A549 treated with DMSO at 1 μM for 4 hours (cell line): ENCODE data around the gene MTMR1. TPM values are rescaled to one million over a fixed set of nuclear protein-coding genes. Genes with fewer than 3 reads are reported as not detected.

ENCODE experiments used
- total RNA-seq: library from RNA; stranded (reverse); fragments of 200-300 nt; extraction: Qiagen RNA extraction; gene quantifications from 5 replicates; pipeline ENCODE4 v1.2.3, GENCODE V29; 2022; ENCODE audit warnings: low read depth

MTMR1 gene
- total RNA-seq: 16.2 to 19.1 TPM (median 17.9 TPM) in 5 replicates

GRCh38 chrX:150692831-150693724, at the start of gene MTMR1:
Gene MTMR1, plus strand, starts transcription at chrX:150693396. Its CDS starts 135 bp downstream, at chrX:150693531.

Other genes starting within 250 kb of the MTMR1 start
- gene MTM1, start 124.8 kb upstream of the MTMR1 start, total RNA-seq: 5.7 to 8.6 TPM (median 7.6 TPM) in 5 replicates
- 50.0 to 62.4 TPM (median 55.8 TPM) in 5 replicates for gene CD99L2, start 205.3 kb downstream of the MTMR1 start, total RNA-seq